ENCODE results near the gene GSTCD. TPM values are rescaled to one million over a fixed set of nuclear protein-coding genes. Genes with fewer than 3 reads are reported as not detected.
"Not testable (repeated sequence)": the region's sequence is repeated elsewhere in the genome, so short reads cannot be mapped to it uniquely, and the experiment has no call there.

The GSTCD gene
- total and polyA plus RNA-seq, 10 donors = 1.8 to 14.6 (median 9.5) TPM

DNA sequence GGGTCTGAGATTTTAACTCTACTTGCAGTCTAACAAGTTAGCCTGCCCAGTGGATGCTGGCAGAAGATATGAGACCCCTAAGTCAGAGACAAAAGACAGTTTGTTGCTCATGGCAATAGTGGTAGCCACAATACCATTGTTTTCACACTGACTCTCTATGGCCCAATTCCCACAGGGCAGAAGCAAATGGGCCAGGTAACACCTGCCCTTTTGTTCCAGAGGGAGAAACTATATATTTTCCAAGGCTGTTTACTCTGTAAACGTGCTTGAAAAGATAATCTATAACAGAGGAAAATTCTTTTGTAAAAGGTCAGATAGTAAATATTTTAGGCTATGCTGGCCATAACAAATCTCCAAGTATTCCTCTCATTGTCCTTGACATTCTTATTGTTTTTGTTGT is 129.5 kb downstream of the GSTCD start:
- 74 to 90% (median 84%) methylated on average over 1 of the region's 1 CpG for whole genome bisulfite sequencing, 5 donors
- H3K4me1 ChIP-seq = no peaks in the 10 kb centered on the region
- no peak for TF ChIP-seq POLR2A (IDR thresholded peaks at IDR 0.05)
- TF ChIP-seq, protein P1, sequence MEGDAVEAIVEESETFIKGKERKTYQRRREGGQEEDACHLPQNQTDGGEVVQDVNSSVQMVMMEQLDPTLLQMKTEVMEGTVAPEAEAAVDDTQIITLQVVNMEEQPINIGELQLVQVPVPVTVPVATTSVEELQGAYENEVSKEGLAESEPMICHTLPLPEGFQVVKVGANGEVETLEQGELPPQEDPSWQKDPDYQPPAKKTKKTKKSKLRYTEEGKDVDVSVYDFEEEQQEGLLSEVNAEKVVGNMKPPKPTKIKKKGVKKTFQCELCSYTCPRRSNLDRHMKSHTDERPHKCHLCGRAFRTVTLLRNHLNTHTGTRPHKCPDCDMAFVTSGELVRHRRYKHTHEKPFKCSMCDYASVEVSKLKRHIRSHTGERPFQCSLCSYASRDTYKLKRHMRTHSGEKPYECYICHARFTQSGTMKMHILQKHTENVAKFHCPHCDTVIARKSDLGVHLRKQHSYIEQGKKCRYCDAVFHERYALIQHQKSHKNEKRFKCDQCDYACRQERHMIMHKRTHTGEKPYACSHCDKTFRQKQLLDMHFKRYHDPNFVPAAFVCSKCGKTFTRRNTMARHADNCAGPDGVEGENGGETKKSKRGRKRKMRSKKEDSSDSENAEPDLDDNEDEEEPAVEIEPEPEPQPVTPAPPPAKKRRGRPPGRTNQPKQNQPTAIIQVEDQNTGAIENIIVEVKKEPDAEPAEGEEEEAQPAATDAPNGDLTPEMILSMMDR (IDR thresholded peaks at IDR 0.05 in 8 of 11, conservative IDR thresholded peaks at IDR 0.05 in 3 of 11) = no peak
- no peak for TF ChIP-seq POLR2AphosphoS5 (IDR thresholded peaks at IDR 0.05)
- H3K36me3 ChIP-seq = peaks cover 0 to 49% (median 2%) of the 10 kb centered on the region in 6 donors
- DNase-seq = no peak
- no peak overlapping the region for H3K27ac ChIP-seq
- H3K9me3 ChIP-seq = no peaks in the 10 kb centered on the region
- intact Hi-C loops (cut with DNase I; ENCODE audit: low total_unique reads) = no loop called here
- H3K27me3 ChIP-seq (replicated peaks in 1 of 7) = no peaks in the 10 kb centered on the region
- H3K4me3 ChIP-seq = no peak overlapping the region

DNA sequence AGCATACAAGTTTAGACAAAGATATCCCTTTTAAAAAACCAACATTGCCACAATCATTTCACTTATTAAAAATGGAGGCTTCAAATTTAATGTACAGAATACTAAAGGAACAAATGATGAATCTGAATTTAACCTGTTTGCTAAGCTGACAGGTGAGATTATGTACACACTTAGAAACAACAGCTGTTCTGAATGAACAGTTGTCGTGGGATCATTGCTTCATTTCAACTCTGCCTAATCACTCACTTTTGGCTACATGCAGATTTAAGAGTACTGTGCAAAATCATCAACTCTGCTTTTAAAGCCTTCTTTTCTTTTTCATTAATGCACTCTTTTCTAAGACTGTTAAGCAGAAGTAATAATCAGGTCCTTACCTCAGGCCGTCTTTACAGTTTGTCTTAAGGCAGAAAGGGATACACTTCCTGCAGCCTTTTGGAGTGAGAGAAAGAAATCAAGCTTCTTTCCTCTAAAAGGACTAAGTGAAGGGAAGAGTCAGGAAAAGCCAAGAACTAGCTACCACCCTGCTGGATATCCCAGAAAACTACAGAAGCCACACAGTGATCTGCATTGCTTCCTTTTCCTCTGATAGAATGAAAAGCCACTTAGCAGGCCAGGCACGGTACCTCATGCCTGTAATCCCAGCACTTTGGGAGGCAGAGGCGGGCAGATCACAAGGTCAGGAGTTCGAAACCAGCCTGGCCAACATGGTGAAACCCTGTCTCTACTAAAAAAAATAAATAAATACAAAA is 132.0 kb downstream of the GSTCD start:
- no peak overlapping the region for H3K27ac ChIP-seq
- H3K4me1 ChIP-seq = no peaks in the 10 kb centered on the region
- TF ChIP-seq, protein P1 (IDR thresholded peaks at IDR 0.05 in 8 of 11, conservative IDR thresholded peaks at IDR 0.05 in 3 of 11) = no peak
- TF ChIP-seq POLR2AphosphoS5 (IDR thresholded peaks at IDR 0.05) (no peak), POLR2A (IDR thresholded peaks at IDR 0.05) (no peak)
- H3K27me3 ChIP-seq (replicated peaks in 1 of 7) = no peaks in the 10 kb centered on the region
- intact Hi-C loops (cut with DNase I; ENCODE audit: low total_unique reads) = no loop called here
- H3K9me3 ChIP-seq = no peaks in the 10 kb centered on the region
- no peak overlapping the region for H3K4me3 ChIP-seq
- no peak for DNase-seq
- peaks cover 0 to 49% (median 0%) of the 10 kb centered on the region in 6 donors for H3K36me3 ChIP-seq
- WGBS, 5 donors = 87 to 95% (median 94%) methylated on average over 5 of the region's 5 CpGs

DNA sequence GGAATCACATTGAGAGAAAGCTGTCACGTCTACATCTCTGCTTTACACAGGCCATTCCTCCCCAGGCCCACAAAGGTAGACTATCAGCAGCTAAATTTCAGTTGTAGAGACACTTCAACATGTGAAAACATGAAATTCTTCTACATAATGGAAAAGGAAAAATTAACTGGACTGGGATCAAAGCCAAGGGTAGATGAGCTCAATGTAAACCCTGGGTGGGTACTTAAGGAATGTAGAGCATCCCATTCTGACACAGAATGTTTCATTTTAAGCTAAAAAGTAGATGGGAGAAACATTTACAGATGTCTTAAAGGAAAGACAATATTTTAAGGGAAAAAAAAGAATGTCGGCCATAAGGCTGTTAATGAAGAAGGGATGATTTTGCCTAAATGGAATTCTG is 135.4 kb downstream of the GSTCD start:
- WGBS, 5 donors = 92 to 96% (median 95%) methylated on average over 2 of the region's 2 CpGs
- TF ChIP-seq POLR2AphosphoS5 (IDR thresholded peaks at IDR 0.05) = no peak
- TF ChIP-seq, protein P1 (IDR thresholded peaks at IDR 0.05 in 8 of 11, conservative IDR thresholded peaks at IDR 0.05 in 3 of 11) = no peak
- no peak for TF ChIP-seq POLR2A (IDR thresholded peaks at IDR 0.05)
- Histone ChIP-seq H3K27ac (no peak overlapping the region), H3K4me1 (no peaks in the 10 kb centered on the region), H3K27me3 (replicated peaks in 1 of 7) (no peaks in the 10 kb centered on the region), H3K36me3 (peaks cover 0 to 33% (median 0%) of the 10 kb centered on the region in 6 donors), H3K4me3 (no peak overlapping the region), H3K9me3 (no peaks in the 10 kb centered on the region)
- DNase-seq = no peak
- intact Hi-C loops (cut with DNase I; ENCODE audit: low total_unique reads) = no loop called here

DNA sequence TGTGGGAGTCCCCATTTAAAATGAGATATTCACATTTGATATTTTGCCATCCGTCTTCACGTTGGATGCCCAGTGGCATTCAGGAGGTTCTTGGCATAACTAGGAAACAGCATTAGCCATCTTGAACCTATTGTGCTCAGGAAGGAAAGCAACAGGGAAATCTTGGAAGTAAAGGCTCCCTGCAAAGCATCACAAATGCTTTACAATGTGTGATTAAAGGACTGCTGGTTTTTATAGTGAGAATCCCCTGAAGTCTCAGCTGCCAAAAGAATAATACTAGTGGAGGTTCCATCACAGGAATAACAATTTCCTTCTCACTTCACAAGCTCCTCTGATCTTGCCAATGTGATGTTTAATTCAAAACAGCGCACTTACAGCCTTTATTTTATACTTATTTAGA is 137.0 kb downstream of the GSTCD start:
- intact Hi-C loops (cut with DNase I; ENCODE audit: low total_unique reads) = no loop called here
- H3K36me3 ChIP-seq = peaks cover 0 to 33% (median 0%) of the 10 kb centered on the region in 6 donors
- H3K27me3 ChIP-seq (replicated peaks in 1 of 7) = no peaks in the 10 kb centered on the region
- no peaks in the 10 kb centered on the region for H3K4me1 ChIP-seq
- 83 to 95% (median 91%) methylated on average over 3 of the region's 3 CpGs for WGBS, 5 donors
- no peak overlapping the region for H3K4me3 ChIP-seq
- H3K9me3 ChIP-seq = no peaks in the 10 kb centered on the region
- TF ChIP-seq POLR2A (IDR thresholded peaks at IDR 0.05) (no peak), POLR2AphosphoS5 (IDR thresholded peaks at IDR 0.05) (no peak)
- TF ChIP-seq, protein P1 (IDR thresholded peaks at IDR 0.05 in 8 of 11, conservative IDR thresholded peaks at IDR 0.05 in 3 of 11) = no peak
- no peak overlapping the region for H3K27ac ChIP-seq
- DNase-seq = no peak

DNA sequence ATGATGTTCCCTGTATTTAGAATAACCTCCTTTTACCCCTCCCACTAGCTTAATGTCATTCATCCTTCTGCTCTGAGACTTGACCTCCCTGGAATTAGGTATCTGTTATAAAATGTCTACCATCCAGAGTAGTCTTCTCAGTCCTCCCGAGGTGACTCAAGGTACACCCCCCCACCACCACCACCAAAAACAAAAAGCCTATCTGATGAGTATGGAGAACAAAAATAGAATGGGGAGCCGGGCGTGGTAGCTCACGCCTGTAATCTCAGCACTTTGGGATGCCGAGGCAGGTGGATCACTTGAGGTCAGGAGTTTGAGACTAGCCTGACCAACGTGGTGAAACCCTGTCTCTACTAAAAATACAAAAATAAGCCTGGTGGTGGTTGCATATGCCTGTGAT is 139.8 kb downstream of the GSTCD start:
- Histone ChIP-seq H3K36me3 (peaks cover 0 to 25% (median 0%) of the 10 kb centered on the region in 6 donors), H3K9me3 (peaks cover 0 to 13% (median 9%) of the 10 kb centered on the region in 8 donors)
- H3K4me3 ChIP-seq; H3K27ac ChIP-seq; intact Hi-C loops (cut with DNase I; ENCODE audit: low total_unique reads); DNase-seq; H3K4me1 ChIP-seq; H3K27me3 ChIP-seq (replicated peaks in 1 of 7): not testable (repeated sequence)
- WGBS, 5 donors = 90 to 93% (median 92%) methylated on average over 6 of the region's 6 CpGs
